ENCODE results near the gene CNOT9. TPM values are rescaled to one million over a fixed set of nuclear protein-coding genes. Genes with fewer than 3 reads are reported as not detected.
"Not testable (repeated sequence)": the region's sequence is repeated elsewhere in the genome, so short reads cannot be mapped to it uniquely, and the experiment has no call there.

Gene CNOT9
- total and polyA plus RNA-seq, 3 experiments from 2014 or later, result 22.5 to 135 (median 131) TPM

GRCh38 chr2:218546012-218546411 is 22.6 kb upstream of the CNOT9 start:
- Mint-ChIP-seq H3K36me3 (peaks cover 4 to 78% (median 26%) of the 10 kb centered on the region in 3 donors), H3K27ac (peak overlapping the region in 1 of 8 donors; percentile 68), H3K4me1 (peaks cover 0 to 4% (median 0%) of the 10 kb centered on the region in 3 donors), H3K27me3 (no peaks in the 10 kb centered on the region), H3K9me3 (no peaks in the 10 kb centered on the region), H3K4me3 (no peak overlapping the region)
- POLR2A ChIA-PET, result no interaction called here
- peaks cover 41% of the 10 kb centered on the region for H3K36me3 ChIP-seq (ENCODE audit: insufficient read depth, low read length)
- no peaks in the 10 kb centered on the region for H3K4me1 ChIP-seq (ENCODE audit: insufficient read depth, low read length)
- no peaks in the 10 kb centered on the region for H3K27me3 ChIP-seq (ENCODE audit: insufficient read depth, low read length, poor library complexity, severe bottlenecking)
- CTCF ChIA-PET, result no interaction called here
- no peak for DNase-seq
- H3K27ac ChIP-seq (ENCODE audit: low read depth, low read length), result no peak overlapping the region
- H3K9me3 ChIP-seq (ENCODE audit: low read length), result no peaks in the 10 kb centered on the region
- H3K4me3 ChIP-seq (ENCODE audit: low read length), result no peak overlapping the region

DNA sequence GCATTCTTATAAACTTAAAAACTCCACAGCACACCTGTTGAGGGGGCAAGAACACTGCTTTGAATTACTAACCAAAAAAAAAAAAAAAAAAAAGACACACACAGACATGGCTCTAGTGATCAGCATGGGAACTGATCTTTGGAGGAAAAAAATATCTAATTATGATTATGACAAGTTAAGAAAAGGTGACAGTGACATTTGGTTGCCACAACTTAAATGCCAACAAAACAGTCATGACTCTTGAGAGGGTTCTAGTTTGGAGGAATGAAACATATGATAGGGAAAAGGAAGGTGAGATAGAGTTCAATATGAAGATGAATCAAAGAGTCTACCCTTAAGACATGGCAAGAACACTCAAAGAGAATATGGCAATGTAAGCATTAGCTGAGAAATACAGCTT is 21.1 kb upstream of the CNOT9 start:
- Histone ChIP-seq H3K27ac (ENCODE audit: low read depth, low read length) (no peak overlapping the region), H3K9me3 (ENCODE audit: low read length) (no peaks in the 10 kb centered on the region), H3K27me3 (ENCODE audit: insufficient read depth, low read length, poor library complexity, severe bottlenecking) (no peaks in the 10 kb centered on the region), H3K4me3 (ENCODE audit: low read length) (no peak overlapping the region), H3K4me1 (ENCODE audit: insufficient read depth, low read length) (no peaks in the 10 kb centered on the region), H3K36me3 (ENCODE audit: insufficient read depth, low read length) (peaks cover 30% of the 10 kb centered on the region)
- no peaks in the 10 kb centered on the region for H3K9me3 Mint-ChIP-seq
- DNase-seq, result no peak
- ChIA-PET CTCF (no interaction called here), POLR2A (no interaction called here)
- H3K27ac Mint-ChIP-seq, result peak overlapping the region in 2 of 8 donors; percentile 31 to 71
- H3K27me3 Mint-ChIP-seq, result no peaks in the 10 kb centered on the region
- H3K4me1 Mint-ChIP-seq, result peaks cover 0 to 6% (median 0%) of the 10 kb centered on the region in 3 donors
- H3K4me3 Mint-ChIP-seq, result no peak overlapping the region
- H3K36me3 Mint-ChIP-seq, result peaks cover 7 to 77% (median 21%) of the 10 kb centered on the region in 3 donors

DNA sequence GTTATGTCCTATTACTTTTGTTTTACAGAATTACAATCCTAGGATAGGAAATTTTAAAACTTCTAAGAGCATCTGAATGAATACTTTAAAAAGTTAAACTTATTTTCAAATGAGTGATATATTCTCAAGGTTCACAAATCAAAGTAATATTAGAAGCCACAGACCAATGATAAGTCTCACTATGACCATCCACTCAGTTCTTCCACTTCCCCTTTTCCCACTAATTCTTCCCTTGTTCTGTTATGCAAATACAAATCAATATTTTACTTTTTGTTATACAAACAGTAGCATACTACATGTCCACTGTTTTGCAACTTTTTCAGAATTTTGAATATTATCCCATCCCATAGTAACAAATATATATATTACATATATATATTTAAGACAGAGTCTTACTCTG is 20.7 kb upstream of the CNOT9 start:
- Mint-ChIP-seq H3K9me3 (no peaks in the 10 kb centered on the region), H3K27me3 (no peaks in the 10 kb centered on the region), H3K36me3 (peaks cover 11 to 77% (median 24%) of the 10 kb centered on the region in 3 donors), H3K27ac (no peak overlapping the region), H3K4me1 (peaks cover 0 to 6% (median 0%) of the 10 kb centered on the region in 3 donors), H3K4me3 (no peak overlapping the region)
- H3K27ac ChIP-seq (ENCODE audit: low read depth, low read length), result no peak overlapping the region
- ChIA-PET CTCF (no interaction called here), POLR2A (no interaction called here)
- no peaks in the 10 kb centered on the region for H3K9me3 ChIP-seq (ENCODE audit: low read length)
- no peak overlapping the region for H3K4me3 ChIP-seq (ENCODE audit: low read length)
- no peaks in the 10 kb centered on the region for H3K27me3 ChIP-seq (ENCODE audit: insufficient read depth, low read length, poor library complexity, severe bottlenecking)
- H3K36me3 ChIP-seq (ENCODE audit: insufficient read depth, low read length), result peaks cover 30% of the 10 kb centered on the region
- DNase-seq, result no peak
- H3K4me1 ChIP-seq (ENCODE audit: insufficient read depth, low read length), result no peaks in the 10 kb centered on the region

DNA sequence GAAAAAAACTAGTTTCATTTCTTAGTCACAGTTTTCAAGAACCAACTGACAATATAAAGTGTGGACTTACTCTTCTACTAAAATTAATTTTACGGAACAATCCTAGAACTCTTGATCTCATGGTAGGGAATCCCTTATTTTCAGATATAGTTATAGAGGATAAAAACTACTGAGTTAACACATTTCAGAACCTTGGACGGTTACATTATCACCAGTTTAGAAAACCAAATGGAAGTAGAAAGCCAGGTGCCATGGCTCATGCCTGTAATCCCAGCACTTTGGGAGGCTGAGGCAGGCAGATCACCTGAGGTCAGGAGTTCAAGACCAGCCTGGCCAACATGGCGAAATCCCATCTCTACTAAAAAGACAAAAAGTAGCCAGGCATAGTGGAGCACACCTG is 14.4 kb upstream of the CNOT9 start:
- H3K27ac ChIP-seq (ENCODE audit: low read depth, low read length); H3K4me3 ChIP-seq (ENCODE audit: low read length); H3K4me1 ChIP-seq (ENCODE audit: insufficient read depth, low read length); H3K9me3 ChIP-seq (ENCODE audit: low read length); DNase-seq; H3K27ac Mint-ChIP-seq; POLR2A ChIA-PET; CTCF ChIA-PET; H3K27me3 ChIP-seq (ENCODE audit: insufficient read depth, low read length, poor library complexity, severe bottlenecking); H3K4me3 Mint-ChIP-seq; H3K9me3 Mint-ChIP-seq; H3K27me3 Mint-ChIP-seq: not testable (repeated sequence)
- peaks cover 25% of the 10 kb centered on the region for H3K36me3 ChIP-seq (ENCODE audit: insufficient read depth, low read length)
- H3K4me1 Mint-ChIP-seq, result peaks cover 0 to 12% (median 4%) of the 10 kb centered on the region in 3 donors
- H3K36me3 Mint-ChIP-seq, result peaks cover 20 to 71% (median 24%) of the 10 kb centered on the region in 3 donors

DNA sequence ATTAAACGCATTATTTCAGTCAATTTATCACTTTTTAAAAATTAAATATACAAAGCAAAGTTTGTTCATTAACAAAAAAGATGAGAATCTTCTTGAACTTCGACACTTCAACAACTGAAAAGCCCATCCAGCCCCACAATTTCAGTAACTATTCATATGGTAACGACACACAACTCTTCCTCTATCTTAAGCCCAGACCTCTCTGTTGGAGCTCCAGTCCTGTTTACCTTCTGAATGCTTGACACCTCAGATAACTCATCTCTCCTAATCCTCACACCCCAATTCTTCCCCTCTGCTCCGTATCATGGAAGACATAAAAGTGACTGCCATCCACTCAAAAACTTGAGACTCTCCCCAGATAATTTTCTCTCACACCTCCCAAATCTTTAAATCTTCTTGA is 13.1 kb upstream of the CNOT9 start:
- H3K27me3 ChIP-seq (ENCODE audit: insufficient read depth, low read length, poor library complexity, severe bottlenecking), result no peaks in the 10 kb centered on the region
- H3K36me3 ChIP-seq (ENCODE audit: insufficient read depth, low read length), result peaks cover 33% of the 10 kb centered on the region
- H3K4me1 ChIP-seq (ENCODE audit: insufficient read depth, low read length), result no peaks in the 10 kb centered on the region
- peaks cover 20 to 78% (median 27%) of the 10 kb centered on the region in 3 donors for H3K36me3 Mint-ChIP-seq
- no peak overlapping the region for H3K4me3 ChIP-seq (ENCODE audit: low read length)
- H3K27ac Mint-ChIP-seq, result peak overlapping the region in 3 of 8 donors; percentile 0 to 55 (median 51)
- H3K9me3 Mint-ChIP-seq, result no peaks in the 10 kb centered on the region
- no peaks in the 10 kb centered on the region for H3K27me3 Mint-ChIP-seq
- CTCF ChIA-PET, result no interaction called here
- POLR2A ChIA-PET, result no interaction called here
- no peaks in the 10 kb centered on the region for H3K9me3 ChIP-seq (ENCODE audit: low read length)
- H3K4me3 Mint-ChIP-seq, result no peak overlapping the region
- no peak for DNase-seq
- peaks cover 0 to 15% (median 4%) of the 10 kb centered on the region in 3 donors for H3K4me1 Mint-ChIP-seq
- no peak overlapping the region for H3K27ac ChIP-seq (ENCODE audit: low read depth, low read length)

DNA sequence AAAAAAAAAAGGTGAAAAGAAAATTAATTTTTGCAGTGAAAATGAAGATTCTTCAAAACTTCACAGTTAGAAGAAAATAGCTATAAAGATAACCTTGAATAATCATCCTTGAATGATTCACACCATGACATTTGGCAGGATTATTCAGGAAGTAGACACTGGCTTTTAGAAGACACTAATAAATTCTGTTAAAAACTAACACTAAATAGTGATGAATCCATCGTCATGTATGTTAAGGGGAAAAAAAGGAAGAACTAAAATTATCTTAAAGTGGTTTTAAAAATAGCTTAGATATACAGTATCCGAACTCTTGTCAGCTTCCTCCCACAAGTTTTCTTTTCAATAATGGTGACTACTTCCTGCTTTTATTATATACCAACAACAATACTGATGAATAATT is 10.7 kb upstream of the CNOT9 start:
- DNase-seq, result no peak
- H3K4me3 Mint-ChIP-seq, result no peak overlapping the region
- POLR2A ChIA-PET, result no interaction called here
- no peaks in the 10 kb centered on the region for H3K27me3 ChIP-seq (ENCODE audit: insufficient read depth, low read length, poor library complexity, severe bottlenecking)
- no peak overlapping the region for H3K27ac Mint-ChIP-seq
- H3K27me3 Mint-ChIP-seq, result no peaks in the 10 kb centered on the region
- CTCF ChIA-PET, result interaction anchor here (1.0 kb wide), 1 partner anchor 256 kb away, joined by 3 read pairs; no protein-coding TSS in a partner anchor
- H3K36me3 Mint-ChIP-seq, result peaks cover 17 to 74% (median 25%) of the 10 kb centered on the region in 3 donors
- no peak overlapping the region for H3K27ac ChIP-seq (ENCODE audit: low read depth, low read length)
- no peaks in the 10 kb centered on the region for H3K9me3 Mint-ChIP-seq
- H3K4me1 Mint-ChIP-seq, result peaks cover 5 to 15% (median 10%) of the 10 kb centered on the region in 3 donors
- no peaks in the 10 kb centered on the region for H3K4me1 ChIP-seq (ENCODE audit: insufficient read depth, low read length)
- H3K36me3 ChIP-seq (ENCODE audit: insufficient read depth, low read length), result peaks cover 40% of the 10 kb centered on the region
- H3K9me3 ChIP-seq (ENCODE audit: low read length), result no peaks in the 10 kb centered on the region
- H3K4me3 ChIP-seq (ENCODE audit: low read length), result no peak overlapping the region

DNA sequence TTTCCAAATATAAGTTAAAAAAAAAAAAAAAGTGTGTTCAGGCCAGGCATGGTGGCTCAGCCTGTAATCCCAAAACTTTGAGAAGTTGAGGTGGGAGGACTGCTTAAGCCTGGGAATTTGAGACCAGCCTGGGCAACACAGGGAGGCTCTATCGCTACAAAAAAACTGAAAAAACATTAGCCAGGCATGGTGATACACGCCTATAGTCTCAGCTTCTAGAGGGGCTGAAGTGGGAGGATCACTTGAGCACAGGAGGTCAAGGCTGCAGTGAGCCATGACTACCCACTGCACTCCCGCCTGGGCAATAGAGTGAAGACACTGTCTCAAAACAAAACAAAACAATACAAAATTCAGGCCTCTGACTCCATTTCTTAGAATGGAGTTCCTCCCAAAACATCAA is 9.7 kb upstream of the CNOT9 start:
- POLR2A ChIA-PET, result no interaction called here
- Mint-ChIP-seq H3K4me1 (peaks cover 6 to 18% (median 18%) of the 10 kb centered on the region in 3 donors), H3K4me3 (peak overlapping the region in 1 of 7 donors; percentile 27), H3K27me3 (no peaks in the 10 kb centered on the region), H3K36me3 (peaks cover 9 to 73% (median 20%) of the 10 kb centered on the region in 3 donors), H3K9me3 (no peaks in the 10 kb centered on the region), H3K27ac (peak overlapping the region in 1 of 8 donors; percentile 54)
- CTCF ChIA-PET, result no interaction called here
- Histone ChIP-seq H3K9me3 (ENCODE audit: low read length) (no peaks in the 10 kb centered on the region), H3K27me3 (ENCODE audit: insufficient read depth, low read length, poor library complexity, severe bottlenecking) (no peaks in the 10 kb centered on the region), H3K27ac (ENCODE audit: low read depth, low read length) (no peak overlapping the region), H3K4me1 (ENCODE audit: insufficient read depth, low read length) (no peaks in the 10 kb centered on the region), H3K36me3 (ENCODE audit: insufficient read depth, low read length) (peaks cover 33% of the 10 kb centered on the region), H3K4me3 (ENCODE audit: low read length) (no peak overlapping the region)
- DNase-seq, result no peak

GRCh38 chr2:218564056-218564455 is 4.6 kb upstream of the CNOT9 start:
- Histone ChIP-seq H3K27me3 (ENCODE audit: insufficient read depth, low read length, poor library complexity, severe bottlenecking) (no peaks in the 10 kb centered on the region), H3K4me3 (ENCODE audit: low read length) (no peak overlapping the region), H3K9me3 (ENCODE audit: low read length) (no peaks in the 10 kb centered on the region), H3K27ac (ENCODE audit: low read depth, low read length) (no peak overlapping the region), H3K36me3 (ENCODE audit: insufficient read depth, low read length) (peaks cover 23% of the 10 kb centered on the region), H3K4me1 (ENCODE audit: insufficient read depth, low read length) (peaks cover 15% of the 10 kb centered on the region)
- Mint-ChIP-seq H3K9me3 (no peaks in the 10 kb centered on the region), H3K4me1 (peaks cover 26 to 45% (median 40%) of the 10 kb centered on the region in 3 donors), H3K4me3 (no peak overlapping the region), H3K27ac (peak overlapping the region in 5 of 8 donors; percentile 1 to 88 (median 57)), H3K36me3 (peaks cover 4 to 66% (median 14%) of the 10 kb centered on the region in 3 donors), H3K27me3 (no peaks in the 10 kb centered on the region)
- ChIA-PET POLR2A (no interaction called here), CTCF (no interaction called here)
- DNase-seq, result no peak

Measured in CD8-positive, alpha-beta memory T cell (primary cell).